SK-N-SH (cell line): ENCODE measurements around the gene SPEF1.

Source experiments
- CTCF ChIP-seq: fragments of 200-600 bp; sonication (generic); IDR thresholded peaks from 2 replicates; pipeline ENCODE4 v1.6.1; 2017; ENCODE audit warnings: antibody characterized with exemption, mild to moderate bottlenecking, moderate library complexity
- EP300 ChIP-seq, 2 experiments: IDR thresholded peaks; 2 replicates each; pipeline versions ENCODE4 v1.4.0 to v1.6.1; 2012; ENCODE audit warnings: borderline replicate concordance in 1 of 2, low read depth in 1 of 2, low read length in 1 of 2
- FOXJ3 ChIP-seq: sonication (generic); formaldehyde crosslinking; IDR thresholded peaks from 2 replicates; pipeline ENCODE4 v1.5.1; 2020; ENCODE audit warnings: mild to moderate bottlenecking, missing genetic modification reagents
- JUND ChIP-seq: IDR thresholded peaks from 2 replicates; pipeline ENCODE4 v1.4.0; 2012
- NRF1 ChIP-seq: IDR thresholded peaks from 2 replicates; pipeline ENCODE4 v1.6.1; 2012; ENCODE audit warnings: low read depth, mild to moderate bottlenecking, low read length

GRCh38 chr20:3760655-3761348 is 20.4 kb downstream of the SPEF1 start:
- TF ChIP-seq JUND (no peak), CTCF (no peak), EP300 (IDR thresholded peaks at IDR 0.05; ENCODE audit: borderline replicate concordance in 1 of 2, low read depth in 1 of 2, low read length in 1 of 2) (no peak), FOXJ3 (CRISPR knock-in tag) (no peak), NRF1 (no peak)
